Ishikawa (cell line): Measurements from ENCODE around the gene SLC8A1.

ENCODE experiments used
- EP300 ChIP-seq: IDR thresholded peaks from 2 replicates; pipeline ENCODE4 v1.6.1; 2012; ENCODE audit warnings: borderline replicate concordance
- TCF12 ChIP-seq: IDR thresholded peaks from 2 replicates; pipeline ENCODE4 v1.6.1; 2012; ENCODE audit warnings: low read depth
- YY1 ChIP-seq: IDR thresholded peaks from 2 replicates; pipeline ENCODE4 v1.6.1; 2012; ENCODE audit warnings: low read depth

GRCh38 chr2:40210344-40210967 is 241.4 kb downstream of the SLC8A1 start:
- TF ChIP-seq EP300 = no peak
- no peak for TF ChIP-seq YY1
- TF ChIP-seq TCF12 = no peak
